ENCODE results near the gene OR8I2. TPM values are rescaled to one million over a fixed set of nuclear protein-coding genes. Genes with fewer than 3 reads are reported as not detected.
"Not testable (repeated sequence)": the region's sequence is repeated elsewhere in the genome, so short reads cannot be mapped to it uniquely, and the experiment has no call there.

OR8I2 gene
- total and polyA plus RNA-seq, 7 experiments from 2014 or later, result not detected

DNA sequence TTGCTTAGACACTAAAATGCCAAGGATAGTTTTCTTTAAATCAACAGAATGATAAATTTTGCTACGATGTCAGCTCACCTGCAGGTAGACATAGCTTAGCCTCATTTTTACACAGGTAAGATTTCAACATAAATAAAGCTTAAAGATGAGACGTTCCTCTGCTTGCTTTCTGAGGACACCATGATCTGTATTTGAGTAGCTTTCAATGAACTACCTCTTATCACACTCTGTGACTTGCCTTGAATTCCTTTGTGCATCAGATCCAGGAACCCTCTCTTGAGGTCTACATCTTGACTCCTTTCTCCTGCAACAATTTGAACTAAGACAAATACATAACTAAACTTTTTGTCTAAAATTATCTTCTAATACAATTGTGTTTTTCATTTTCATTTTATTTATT, 26.1 kb upstream of the OR8I2 start:
- Histone ChIP-seq H3K4me1 (ENCODE audit: control insufficient read depth in 2 of 2, insufficient read depth in 2 of 2, low read length in 2 of 2) (no peaks in the 10 kb centered on the region), H3K27me3 (ENCODE audit: control insufficient read depth in 2 of 2, insufficient read depth in 2 of 2, low read length in 2 of 2) (no peaks in the 10 kb centered on the region), H3K27ac (ENCODE audit: low read depth, low read length) (no peak overlapping the region), H3K4me3 (ENCODE audit: low read length) (no peak overlapping the region), H3K9me3 (ENCODE audit: control insufficient read depth in 2 of 3, low read length in 3 of 3) (no peaks in the 10 kb centered on the region), H3K36me3 (ENCODE audit: control insufficient read depth in 2 of 3, insufficient read depth in 3 of 3, low read length in 3 of 3) (no peaks in the 10 kb centered on the region)
- Mint-ChIP-seq H3K27ac (no peak overlapping the region), H3K4me1 (no peaks in the 10 kb centered on the region), H3K27me3 (no peaks in the 10 kb centered on the region), H3K4me3 (no peak overlapping the region), H3K36me3 (no peaks in the 10 kb centered on the region), H3K9me3 (peaks cover 0 to 21% (median 7%) of the 10 kb centered on the region in 11 donors)
- no peak for DNase-seq
- CTCF ChIA-PET, result no interaction called here
- POLR2A ChIA-PET, result no interaction called here
- intact Hi-C loops (cut with micrococcal nuclease), result no loop called here
- ATAC-seq, result no peak

DNA sequence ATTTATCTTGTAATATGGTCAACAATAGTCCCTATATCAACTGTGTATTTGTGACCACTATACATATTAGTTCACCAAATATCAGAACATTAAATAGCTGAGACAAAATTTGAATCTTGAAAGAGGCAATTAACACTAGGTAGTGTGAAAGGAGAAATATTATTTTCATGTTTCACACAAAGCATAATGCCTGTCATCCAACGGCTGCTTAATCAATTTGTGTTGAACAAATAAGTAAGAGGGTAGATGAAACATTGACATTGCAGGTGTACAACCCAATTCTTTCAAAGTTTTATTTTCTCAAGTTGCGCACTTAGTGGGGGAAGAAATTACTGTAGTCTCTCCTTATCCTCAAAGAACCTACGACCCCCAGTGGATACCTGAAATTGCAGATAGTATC, 3.4 kb upstream of the OR8I2 start:
- CTCF ChIA-PET, result no interaction called here
- Histone ChIP-seq H3K36me3 (ENCODE audit: control insufficient read depth in 2 of 3, insufficient read depth in 3 of 3, low read length in 3 of 3) (no peaks in the 10 kb centered on the region), H3K9me3 (ENCODE audit: control insufficient read depth in 2 of 3, low read length in 3 of 3) (no peaks in the 10 kb centered on the region), H3K27me3 (ENCODE audit: control insufficient read depth in 2 of 2, insufficient read depth in 2 of 2, low read length in 2 of 2) (no peaks in the 10 kb centered on the region), H3K27ac (ENCODE audit: low read depth, low read length) (no peak overlapping the region), H3K4me1 (ENCODE audit: control insufficient read depth in 2 of 2, insufficient read depth in 2 of 2, low read length in 2 of 2) (no peaks in the 10 kb centered on the region), H3K4me3 (ENCODE audit: low read length) (no peak overlapping the region)
- Mint-ChIP-seq H3K27ac (no peak overlapping the region), H3K4me1 (no peaks in the 10 kb centered on the region), H3K27me3 (no peaks in the 10 kb centered on the region), H3K9me3 (peaks cover 0 to 27% (median 5%) of the 10 kb centered on the region in 11 donors), H3K36me3 (no peaks in the 10 kb centered on the region), H3K4me3 (no peak overlapping the region)
- ATAC-seq (no peak), DNase-seq (no peak)
- intact Hi-C loops (cut with micrococcal nuclease), result loop anchor here in 1 of 2 donors (10.0 kb wide), 1 partner anchor 65 kb away; the partner anchor contains the start of gene OR5AS1
- POLR2A ChIA-PET, result no interaction called here

DNA sequence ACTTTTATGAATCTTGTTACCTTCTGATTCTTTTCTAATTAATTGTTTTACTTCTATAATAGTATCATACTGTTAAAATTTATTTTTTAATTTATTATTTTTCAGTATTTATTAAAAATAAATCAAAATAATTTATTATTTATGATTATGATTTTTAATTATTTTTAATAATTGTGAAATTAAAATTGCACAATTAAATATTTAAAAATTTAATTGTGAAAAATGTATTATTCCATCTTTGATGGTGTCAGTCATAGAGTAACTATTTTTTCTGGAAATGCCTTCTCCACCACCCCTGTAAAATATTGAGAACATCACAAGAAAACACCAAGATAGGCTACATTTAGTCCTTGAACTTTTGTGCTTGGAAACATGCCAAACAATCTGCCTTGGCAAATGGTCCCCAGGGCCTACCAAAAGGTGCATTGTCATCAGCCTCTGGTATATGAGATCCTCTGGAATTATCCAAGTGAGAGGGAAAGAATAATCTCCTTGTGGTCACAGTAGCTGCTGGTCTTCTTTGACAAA, 10.2 kb downstream of the OR8I2 start, which contains the start of gene OR8H2:
Gene OR8H2, plus strand, starts transcription at position 478 of the 528 bp plus-strand sequence. CDS start 1,356 bp downstream, outside the sequence.
- no peak for DNase-seq
- Histone ChIP-seq H3K4me1 (ENCODE audit: control insufficient read depth in 2 of 2, insufficient read depth in 2 of 2, low read length in 2 of 2) (no peaks in the 10 kb centered on the region), H3K36me3 (ENCODE audit: control insufficient read depth in 2 of 3, insufficient read depth in 3 of 3, low read length in 3 of 3) (no peaks in the 10 kb centered on the region), H3K27ac (ENCODE audit: low read depth, low read length) (no peak within 1 kb of the TSS), H3K9me3 (ENCODE audit: control insufficient read depth in 2 of 3, low read length in 3 of 3) (no peaks in the 10 kb centered on the region), H3K4me3 (ENCODE audit: low read length) (no peak within 1 kb of the TSS), H3K27me3 (ENCODE audit: control insufficient read depth in 2 of 2, insufficient read depth in 2 of 2, low read length in 2 of 2) (no peaks in the 10 kb centered on the region)
- Mint-ChIP-seq H3K27ac (no peak within 1 kb of the TSS), H3K4me3 (no peak within 1 kb of the TSS), H3K27me3 (no peaks in the 10 kb centered on the region), H3K36me3 (no peaks in the 10 kb centered on the region), H3K4me1 (no peaks in the 10 kb centered on the region), H3K9me3 (peaks cover 4 to 12% (median 10%) of the 10 kb centered on the region in 11 donors)
- ATAC-seq, result no peak
- POLR2A ChIA-PET, result no interaction called here
- CTCF ChIA-PET, result no interaction called here
- intact Hi-C loops (cut with micrococcal nuclease), result no loop called here

DNA sequence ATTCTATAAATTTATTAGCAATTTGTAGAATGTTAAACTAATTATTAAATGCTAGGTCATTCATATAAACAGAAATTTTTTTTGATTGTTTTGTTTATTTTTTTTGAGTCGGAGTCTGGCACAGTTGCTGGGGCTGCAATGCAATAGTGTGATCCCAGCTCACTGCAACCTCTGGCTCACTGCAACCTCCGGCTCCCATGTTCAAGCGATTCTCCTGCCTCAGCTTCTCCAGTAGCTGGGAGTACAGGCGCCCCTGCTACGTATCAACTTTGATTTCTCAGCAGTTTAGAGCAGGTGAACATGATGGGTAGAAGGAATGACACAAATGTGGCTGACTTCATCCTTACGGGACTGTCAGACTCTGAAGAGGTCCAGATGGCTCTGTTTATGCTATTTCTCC, 29.0 kb downstream of the OR8I2 start, which contains the start of gene OR8H3:
Gene OR8H3, plus strand, starts transcription at position 301 of the 400 bp plus-strand sequence. Its CDS starts 0 bp downstream, at position 301.
- peaks cover 0 to 11% (median 9%) of the 10 kb centered on the region in 11 donors for H3K9me3 Mint-ChIP-seq
- H3K27me3 Mint-ChIP-seq, result no peaks in the 10 kb centered on the region
- intact Hi-C loops (cut with micrococcal nuclease), result no loop called here
- no peak within 1 kb of the TSS for H3K27ac Mint-ChIP-seq
- H3K4me3 Mint-ChIP-seq, result no peak within 1 kb of the TSS
- CTCF ChIA-PET, result no interaction called here
- POLR2A ChIA-PET, result no interaction called here
- no peaks in the 10 kb centered on the region for H3K27me3 ChIP-seq (ENCODE audit: control insufficient read depth in 2 of 2, insufficient read depth in 2 of 2, low read length in 2 of 2)
- no peak within 1 kb of the TSS for H3K4me3 ChIP-seq (ENCODE audit: low read length)
- no peaks in the 10 kb centered on the region for H3K4me1 Mint-ChIP-seq
- H3K36me3 ChIP-seq (ENCODE audit: control insufficient read depth in 2 of 3, insufficient read depth in 3 of 3, low read length in 3 of 3), result no peaks in the 10 kb centered on the region
- H3K4me1 ChIP-seq (ENCODE audit: control insufficient read depth in 2 of 2, insufficient read depth in 2 of 2, low read length in 2 of 2), result no peaks in the 10 kb centered on the region
- ATAC-seq (no peak), DNase-seq (no peak)
- no peak within 1 kb of the TSS for H3K27ac ChIP-seq (ENCODE audit: low read depth, low read length)
- H3K9me3 ChIP-seq (ENCODE audit: control insufficient read depth in 2 of 3, low read length in 3 of 3), result no peaks in the 10 kb centered on the region
- peaks cover 0 to 8% (median 0%) of the 10 kb centered on the region in 5 donors for H3K36me3 Mint-ChIP-seq

DNA sequence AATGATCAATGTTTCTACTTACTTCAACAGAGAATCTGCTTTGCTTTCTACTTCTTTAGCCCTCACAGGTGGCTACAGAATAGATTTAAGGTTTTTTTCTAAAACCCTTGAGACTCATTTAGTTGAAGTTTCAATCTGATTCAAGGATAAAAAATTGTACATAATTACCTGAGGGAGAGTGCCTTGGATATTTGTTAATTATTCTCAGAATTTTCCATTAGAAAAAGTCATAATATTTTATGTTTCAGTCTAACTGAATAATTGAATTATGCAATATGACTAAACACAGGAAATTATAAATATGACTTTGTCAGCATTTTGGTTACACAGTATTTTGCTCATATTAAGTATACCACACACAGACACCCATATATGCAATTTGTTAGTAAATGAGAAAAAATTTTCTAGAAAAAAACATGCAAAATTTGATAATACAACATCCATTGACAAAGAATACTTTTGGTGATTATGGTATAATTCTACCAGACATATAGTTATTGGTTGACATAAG, 47.1 kb downstream of the OR8I2 start, which contains the start of gene OR8J3:
Gene OR8J3, minus strand, starts transcription at position 51 of the 511 bp plus-strand sequence. CDS start 2,483 bp downstream, outside the sequence.
- Histone ChIP-seq H3K27me3 (ENCODE audit: control insufficient read depth in 2 of 2, insufficient read depth in 2 of 2, low read length in 2 of 2) (no peaks in the 10 kb centered on the region), H3K36me3 (ENCODE audit: control insufficient read depth in 2 of 3, insufficient read depth in 3 of 3, low read length in 3 of 3) (no peaks in the 10 kb centered on the region), H3K9me3 (ENCODE audit: control insufficient read depth in 2 of 3, low read length in 3 of 3) (no peaks in the 10 kb centered on the region), H3K27ac (ENCODE audit: low read depth, low read length) (no peak within 1 kb of the TSS), H3K4me3 (ENCODE audit: low read length) (no peak within 1 kb of the TSS), H3K4me1 (ENCODE audit: control insufficient read depth in 2 of 2, insufficient read depth in 2 of 2, low read length in 2 of 2) (no peaks in the 10 kb centered on the region)
- no peaks in the 10 kb centered on the region for H3K27me3 Mint-ChIP-seq
- ChIA-PET POLR2A (no interaction called here), CTCF (no interaction called here)
- no peak for DNase-seq
- intact Hi-C loops (cut with micrococcal nuclease), result no loop called here
- H3K4me1 Mint-ChIP-seq, result no peaks in the 10 kb centered on the region
- no peak for ATAC-seq
- no peak within 1 kb of the TSS for H3K27ac Mint-ChIP-seq
- peaks cover 4 to 22% (median 9%) of the 10 kb centered on the region in 11 donors for H3K9me3 Mint-ChIP-seq
- H3K4me3 Mint-ChIP-seq, result no peak within 1 kb of the TSS
- no peaks in the 10 kb centered on the region for H3K36me3 Mint-ChIP-seq

DNA sequence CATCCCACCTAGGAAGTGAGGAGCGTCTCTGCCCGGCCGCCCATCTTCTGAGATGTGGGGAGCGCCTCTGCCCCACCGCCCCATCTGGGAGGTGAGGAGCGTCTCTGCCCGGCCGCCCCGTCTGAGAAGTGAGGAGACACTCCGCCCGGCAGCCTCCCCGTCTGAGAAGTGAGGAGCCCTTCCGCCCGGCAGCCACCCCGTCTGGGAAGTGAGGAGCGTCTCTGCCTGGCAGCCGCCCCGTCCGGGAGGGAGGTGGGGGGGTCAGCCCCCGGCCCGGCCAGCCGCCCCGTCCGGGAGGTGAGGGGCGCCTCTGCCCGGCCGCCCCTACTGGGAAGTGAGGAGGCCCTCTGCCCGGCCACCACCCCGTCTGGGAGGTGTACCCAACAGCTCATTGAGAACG, 50.6 kb downstream of the OR8I2 start:
- H3K4me1 ChIP-seq (ENCODE audit: control insufficient read depth in 2 of 2, insufficient read depth in 2 of 2, low read length in 2 of 2); H3K27me3 ChIP-seq (ENCODE audit: control insufficient read depth in 2 of 2, insufficient read depth in 2 of 2, low read length in 2 of 2); H3K9me3 ChIP-seq (ENCODE audit: control insufficient read depth in 2 of 3, low read length in 3 of 3); H3K27me3 Mint-ChIP-seq; H3K36me3 Mint-ChIP-seq; POLR2A ChIA-PET; H3K4me1 Mint-ChIP-seq; H3K4me3 ChIP-seq (ENCODE audit: low read length); DNase-seq; H3K36me3 ChIP-seq (ENCODE audit: control insufficient read depth in 2 of 3, insufficient read depth in 3 of 3, low read length in 3 of 3); intact Hi-C loops (cut with micrococcal nuclease); CTCF ChIA-PET; H3K4me3 Mint-ChIP-seq; H3K27ac ChIP-seq (ENCODE audit: low read depth, low read length); H3K27ac Mint-ChIP-seq; ATAC-seq: not testable (repeated sequence)
- peaks cover 0 to 19% (median 8%) of the 10 kb centered on the region in 11 donors for H3K9me3 Mint-ChIP-seq

Measured in naive thymus-derived CD4-positive, alpha-beta T cell (primary cell).